Neural cell (in vitro differentiated cells): ENCODE measurements around the gene RNASE13.

ENCODE experiments used
- EP300 ChIP-seq: fragments of 450-650 bp; conservative IDR thresholded peaks from 2 replicates; pipeline ENCODE4 v1.6.1; 2014; ENCODE audit warnings: antibody characterized with exemption, mild to moderate bottlenecking, moderate library complexity; ENCODE audit not compliant: poor library complexity, severe bottlenecking
- TF ChIP-seq, protein P1 (sequence below): fragments of 450-650 bp; IDR thresholded peaks from 2 replicates; pipeline ENCODE4 v1.5.1; 2014; ENCODE audit warnings: antibody characterized with exemption, mild to moderate bottlenecking, moderate library complexity; ENCODE audit not compliant: poor library complexity, severe bottlenecking

DNA sequence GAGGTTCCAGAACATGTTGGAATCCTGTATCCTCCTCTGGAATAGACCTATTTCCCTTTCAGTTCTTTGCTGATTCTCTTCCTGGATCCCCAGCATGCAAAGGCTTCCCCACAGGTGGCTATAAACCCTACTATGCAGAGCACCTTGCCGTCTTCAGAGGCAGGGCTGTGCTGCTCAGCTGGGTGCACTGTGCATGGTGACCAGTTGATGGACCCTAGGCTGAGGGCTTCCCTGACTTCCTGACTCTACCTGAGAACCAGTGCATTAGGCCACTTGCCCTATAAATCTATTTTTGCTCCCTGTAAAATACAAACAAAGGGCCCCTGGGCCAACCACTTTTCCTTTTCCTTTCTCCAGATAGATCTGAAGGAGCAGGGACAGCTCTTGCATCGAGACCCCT, 49.8 kb upstream of the RNASE13 start:
- TF ChIP-seq, protein P1, sequence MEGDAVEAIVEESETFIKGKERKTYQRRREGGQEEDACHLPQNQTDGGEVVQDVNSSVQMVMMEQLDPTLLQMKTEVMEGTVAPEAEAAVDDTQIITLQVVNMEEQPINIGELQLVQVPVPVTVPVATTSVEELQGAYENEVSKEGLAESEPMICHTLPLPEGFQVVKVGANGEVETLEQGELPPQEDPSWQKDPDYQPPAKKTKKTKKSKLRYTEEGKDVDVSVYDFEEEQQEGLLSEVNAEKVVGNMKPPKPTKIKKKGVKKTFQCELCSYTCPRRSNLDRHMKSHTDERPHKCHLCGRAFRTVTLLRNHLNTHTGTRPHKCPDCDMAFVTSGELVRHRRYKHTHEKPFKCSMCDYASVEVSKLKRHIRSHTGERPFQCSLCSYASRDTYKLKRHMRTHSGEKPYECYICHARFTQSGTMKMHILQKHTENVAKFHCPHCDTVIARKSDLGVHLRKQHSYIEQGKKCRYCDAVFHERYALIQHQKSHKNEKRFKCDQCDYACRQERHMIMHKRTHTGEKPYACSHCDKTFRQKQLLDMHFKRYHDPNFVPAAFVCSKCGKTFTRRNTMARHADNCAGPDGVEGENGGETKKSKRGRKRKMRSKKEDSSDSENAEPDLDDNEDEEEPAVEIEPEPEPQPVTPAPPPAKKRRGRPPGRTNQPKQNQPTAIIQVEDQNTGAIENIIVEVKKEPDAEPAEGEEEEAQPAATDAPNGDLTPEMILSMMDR = no peak
- TF ChIP-seq EP300 = no peak
